GM12865 (cell line): ENCODE data around the gene SFTPD.
"Not testable (repeated sequence)": the region's sequence is repeated elsewhere in the genome, so short reads cannot be mapped to it uniquely, and the experiment has no call there.

Experiments used
- DNase-seq: peaks from one replicate; pipeline ENCODE4 v3.0.0; 2010; ENCODE audit warnings: low read depth
- H3K4me3 ChIP-seq: 2 replicates; pipeline ENCODE4 v1.5.1; 2011; ENCODE audit warnings: mild to moderate bottlenecking, low read depth, low read length, control low read depth
- TF ChIP-seq, protein P1 (sequence below): IDR thresholded peaks from 2 replicates; pipeline ENCODE4 v1.5.1; 2011; ENCODE audit warnings: low read length, control low read depth, low read depth, inconsistent platforms; ENCODE audit not compliant: insufficient read depth; ENCODE audit errors: missing control alignments

The SFTPD gene

DNA sequence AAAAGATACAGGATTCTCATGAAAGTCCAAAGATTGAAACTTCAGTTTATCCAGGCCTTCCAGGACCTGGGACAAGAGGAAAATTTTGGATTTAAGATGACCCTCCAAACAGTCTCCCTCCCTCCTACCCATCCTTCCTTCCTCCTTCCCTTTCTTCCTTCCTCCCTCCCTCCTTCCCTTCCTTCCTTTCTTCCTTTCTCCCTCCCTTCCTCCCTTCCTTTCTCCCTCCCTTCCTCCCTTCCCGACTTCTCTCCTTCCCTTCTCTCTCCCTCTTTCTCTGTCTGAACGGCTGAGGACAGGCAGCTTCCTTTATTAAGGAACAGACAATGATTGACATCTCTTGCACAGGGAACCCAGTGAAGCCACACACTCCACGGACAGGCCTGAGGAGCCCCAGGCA lies 23.3 kb downstream of the SFTPD start:
- TF ChIP-seq, protein P1, sequence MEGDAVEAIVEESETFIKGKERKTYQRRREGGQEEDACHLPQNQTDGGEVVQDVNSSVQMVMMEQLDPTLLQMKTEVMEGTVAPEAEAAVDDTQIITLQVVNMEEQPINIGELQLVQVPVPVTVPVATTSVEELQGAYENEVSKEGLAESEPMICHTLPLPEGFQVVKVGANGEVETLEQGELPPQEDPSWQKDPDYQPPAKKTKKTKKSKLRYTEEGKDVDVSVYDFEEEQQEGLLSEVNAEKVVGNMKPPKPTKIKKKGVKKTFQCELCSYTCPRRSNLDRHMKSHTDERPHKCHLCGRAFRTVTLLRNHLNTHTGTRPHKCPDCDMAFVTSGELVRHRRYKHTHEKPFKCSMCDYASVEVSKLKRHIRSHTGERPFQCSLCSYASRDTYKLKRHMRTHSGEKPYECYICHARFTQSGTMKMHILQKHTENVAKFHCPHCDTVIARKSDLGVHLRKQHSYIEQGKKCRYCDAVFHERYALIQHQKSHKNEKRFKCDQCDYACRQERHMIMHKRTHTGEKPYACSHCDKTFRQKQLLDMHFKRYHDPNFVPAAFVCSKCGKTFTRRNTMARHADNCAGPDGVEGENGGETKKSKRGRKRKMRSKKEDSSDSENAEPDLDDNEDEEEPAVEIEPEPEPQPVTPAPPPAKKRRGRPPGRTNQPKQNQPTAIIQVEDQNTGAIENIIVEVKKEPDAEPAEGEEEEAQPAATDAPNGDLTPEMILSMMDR = no peak
- H3K4me3 ChIP-seq = no peak overlapping the region
- no peak for DNase-seq

DNA sequence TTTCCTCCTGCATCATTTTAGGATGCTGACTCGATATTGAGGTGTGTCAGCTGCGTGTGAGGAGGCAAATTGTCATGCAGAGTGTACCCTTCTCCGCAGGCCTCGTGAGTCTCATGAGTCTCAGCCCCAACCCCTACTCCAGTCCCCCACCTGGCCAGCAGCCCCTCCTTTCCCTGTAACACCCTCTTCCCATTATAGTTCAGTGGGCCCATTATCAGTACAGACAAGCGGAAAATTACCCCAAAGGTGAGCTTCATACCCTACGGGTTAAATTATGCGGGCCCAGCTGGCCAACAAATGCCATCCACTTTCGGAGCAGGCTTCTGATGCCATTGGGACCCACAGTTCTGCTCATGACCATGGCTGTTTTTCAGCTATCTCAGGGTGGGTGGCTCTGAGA lies 25.2 kb downstream of the SFTPD start:
- H3K4me3 ChIP-seq = no peak overlapping the region
- TF ChIP-seq, protein P1 = no peak
- DNase-seq = no peak

DNA sequence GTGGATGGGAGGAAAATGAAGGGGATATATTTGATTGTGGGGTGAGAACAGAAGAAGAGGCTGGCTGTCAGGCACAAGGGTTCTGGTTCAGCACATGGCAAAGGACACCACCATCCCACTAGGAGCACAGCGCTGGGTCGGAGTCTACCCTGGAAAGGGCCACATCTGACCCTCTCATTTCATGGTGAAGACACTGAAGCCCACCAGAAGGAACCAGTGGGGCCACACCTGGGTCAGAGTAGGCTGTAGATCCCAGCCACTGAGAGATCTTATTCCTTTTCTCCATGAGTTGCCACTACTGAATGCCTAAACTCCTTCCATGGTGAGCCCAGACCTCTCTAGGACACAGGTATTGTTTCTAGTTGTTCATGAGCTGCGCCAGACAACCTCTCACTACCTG lies 25.8 kb downstream of the SFTPD start:
- no peak for DNase-seq
- TF ChIP-seq, protein P1 = no peak
- no peak overlapping the region for H3K4me3 ChIP-seq

DNA sequence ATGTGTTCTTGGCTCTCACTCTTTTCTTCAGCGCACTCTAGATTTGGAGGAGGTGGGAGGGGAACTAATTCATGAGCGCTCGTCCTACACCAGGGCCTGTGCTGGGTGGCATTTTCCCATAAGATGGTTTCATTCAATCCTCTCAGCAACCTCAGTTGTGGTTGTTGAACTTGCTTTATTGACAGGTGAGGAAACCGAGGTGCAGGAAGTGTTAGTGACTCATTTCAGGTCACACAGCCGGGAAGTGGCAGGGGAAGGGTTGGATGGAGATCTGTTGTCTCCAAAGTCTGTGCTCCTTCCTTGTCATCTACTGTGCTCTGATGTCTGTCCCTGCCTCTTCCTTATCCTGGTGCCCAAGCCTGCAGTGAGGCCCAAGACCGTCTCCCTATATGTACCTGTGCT lies 26.9 kb downstream of the SFTPD start:
- not testable (repeated sequence) for DNase-seq

DNA sequence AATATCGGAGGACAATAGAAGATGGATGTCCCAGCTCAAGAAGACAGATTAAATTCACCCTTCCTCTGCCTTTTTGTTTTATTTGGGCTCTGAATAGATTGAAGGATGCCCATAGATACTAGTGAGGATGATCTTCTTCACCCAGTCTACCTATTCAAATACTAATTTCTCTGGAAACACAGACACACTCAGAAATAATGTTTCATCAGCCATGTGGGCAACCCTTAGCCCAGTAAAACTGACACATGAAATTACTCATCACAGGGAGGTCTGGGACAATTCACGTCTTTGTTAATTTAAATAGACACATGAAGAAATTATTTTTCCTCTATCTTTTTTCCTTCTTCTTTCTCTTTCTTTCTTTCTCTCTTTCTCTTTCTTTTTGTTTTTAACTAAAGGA lies 33.1 kb downstream of the SFTPD start:
- not testable (repeated sequence) for DNase-seq, H3K4me3 ChIP-seq

More for the DNA sequence above, 26.9 kb downstream of the SFTPD start:
- not testable (repeated sequence) for H3K4me3 ChIP-seq

- not testable (repeated sequence) for H3K4me3 ChIP-seq, DNase-seq
Observed at GRCh38 chr10:79914512-79914911, 34.4 kb downstream of the SFTPD start.

DNA sequence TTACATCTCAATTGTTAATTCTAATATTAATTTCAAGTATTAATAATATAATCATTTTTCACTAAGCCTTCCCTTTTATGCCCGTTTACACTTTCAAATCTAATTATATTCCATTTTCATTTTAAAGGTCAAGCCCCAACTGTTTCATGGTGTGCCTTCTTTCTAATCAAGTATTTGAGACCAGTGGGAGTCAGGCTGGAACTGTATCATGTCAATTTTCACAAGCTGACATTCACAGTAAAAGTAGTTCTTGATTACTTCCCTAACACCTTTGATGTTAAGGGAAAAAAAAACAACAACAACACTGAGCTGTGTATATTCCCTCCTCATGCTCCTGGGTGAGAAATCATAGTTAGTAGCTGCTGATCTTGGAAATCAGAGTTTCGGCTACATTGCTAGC lies 38.1 kb downstream of the SFTPD start:
- no peak overlapping the region for H3K4me3 ChIP-seq
- TF ChIP-seq, protein P1 = no peak
- DNase-seq = no peak

- TF ChIP-seq, protein P1 = no peak
- peak; percentile 11 for DNase-seq
Observed at GRCh38 chr10:79910344-79910743, 38.6 kb downstream of the SFTPD start.

More at GRCh38 chr10:79910344-79910743, 38.6 kb downstream of the SFTPD start:
- H3K4me3 ChIP-seq = no peak overlapping the region
